K562 (cell line): Measurements from ENCODE around the gene LTK. TPM values are rescaled to one million over a fixed set of nuclear protein-coding genes. Genes with fewer than 3 reads are reported as not detected.

ENCODE experiments used
- BRD4 ChIP-seq: fragments of 200-600 bp; sonication (generic); IDR thresholded peaks from 2 replicates; pipeline ENCODE4 v1.6.1; 2017; ENCODE audit warnings: inconsistent platforms
- EP400 ChIP-seq: fragments of 450-650 bp; IDR thresholded peaks from 2 replicates; pipeline ENCODE4 v1.6.1; 2017; ENCODE audit warnings: antibody characterized with exemption, mild to moderate bottlenecking, moderate library complexity
- EWSR1 ChIP-seq: fragments of 450-650 bp; IDR thresholded peaks from 2 replicates; pipeline ENCODE4 v1.6.1; 2018; ENCODE audit warnings: borderline replicate concordance, mild to moderate bottlenecking, low read depth, moderate library complexity; ENCODE audit not compliant: partially characterized antibody
- KAT2B ChIP-seq: IDR thresholded peaks from one replicate; pipeline ENCODE4 v1.6.1; 2012; ENCODE audit warnings: low read depth, mild to moderate bottlenecking, control low read depth, inconsistent platforms, low read length, moderate library complexity
- KLF1 ChIP-seq: fragments of 450-650 bp; IDR thresholded peaks from 2 replicates; pipeline ENCODE4 v1.6.1; 2016; ENCODE audit warnings: missing genetic modification characterization, missing compliant biosample characterization
- RFX1 ChIP-seq: fragments of 450-650 bp; IDR thresholded peaks from 2 replicates; pipeline ENCODE4 v1.6.1; 2016; ENCODE audit warnings: mild to moderate bottlenecking, moderate library complexity
- RFX5 ChIP-seq: IDR thresholded peaks from 2 replicates; pipeline ENCODE4 v1.6.1; 2011; ENCODE audit warnings: low read depth, mild to moderate bottlenecking, improper control_type of control experiment, low read length
- SMAD4 ChIP-seq: fragments of 250-450 bp; sonication (Bioruptor Pico); conservative IDR thresholded peaks from 2 replicates; pipeline ENCODE4 v1.8.0; 2021; ENCODE audit warnings: inconsistent platforms, mild to moderate bottlenecking, moderate library complexity
- TARDBP ChIP-seq: fragments of 450-650 bp; IDR thresholded peaks from 2 replicates; pipeline ENCODE4 v1.6.1; 2016
- ZNF174 ChIP-seq: fragments of 250-450 bp; sonication (Bioruptor Pico); IDR thresholded peaks from 2 replicates; pipeline ENCODE4 v1.4.0; 2020; ENCODE audit warnings: mild to moderate bottlenecking
- ZNF76 ChIP-seq: fragments of 250-450 bp; sonication (Bioruptor Pico); IDR thresholded peaks from 2 replicates; pipeline ENCODE4 v1.4.0; 2020; ENCODE audit warnings: mild to moderate bottlenecking, moderate library complexity, borderline replicate concordance
- polyA plus RNA-seq, 8 experiments: library from polyadenylated mRNA; depleted of rRNA in 4 of 8; stranded (reverse) in 5 of 8; unstranded in 3 of 8; fragments of >200 nt; fragmentation: Nextera tagmentation in 2 of 8; fragmentation: Illumina TruSeq in 1 of 8; extraction: Ambion mirVana in 2 of 8; extraction: Trizol in 1 of 8; gene quantifications; 2 replicates each; pipeline versions ENCODE4 v1.2.1 to v1.2.3, GENCODE V29; 2011 to 2014; ENCODE audit warnings: inconsistent platforms in 1 of 8, missing spikeins in 1 of 8
- total RNA-seq, 7 experiments: library from RNA; depleted of rRNA in 6 of 7; stranded (reverse); fragments of >200 nt in 6 of 7; fragmentation: Illumina TruSeq in 2 of 7; extraction: Trizol in 2 of 7; gene quantifications; 2 replicates each; pipeline versions ENCODE4 v1.2.1 to v1.2.3, GENCODE V29; 2011 to 2021; ENCODE audit warnings: low replicate concordance in 1 of 7
- TF ChIP-seq, protein P1 (sequence below), 2 experiments: IDR thresholded peaks; 2 replicates each; pipeline ENCODE4 v1.6.1; 2012; ENCODE audit warnings: improper control_type of control experiment in 2 of 2, low read depth in 2 of 2, low read length in 2 of 2, borderline replicate concordance in 1 of 2
- TF ChIP-seq, protein P2 (sequence below): fragments of 250-450 bp; sonication (Bioruptor Pico); IDR thresholded peaks from 2 replicates; pipeline ENCODE4 v1.5.0; 2020; ENCODE audit warnings: mild to moderate bottlenecking, borderline replicate concordance
- TF ChIP-seq, protein P3 (sequence below): sonication (generic); formaldehyde crosslinking; IDR thresholded peaks from 2 replicates; pipeline ENCODE4 v1.9.0; 2022; ENCODE audit warnings: mild to moderate bottlenecking, missing genetic modification reagents
- TF ChIP-seq, protein P4 (sequence below): sonication (generic); formaldehyde crosslinking; IDR thresholded peaks from 2 replicates; pipeline ENCODE4 v1.8.1; 2023; ENCODE audit warnings: missing genetic modification reagents, mild to moderate bottlenecking, borderline replicate concordance
- TF ChIP-seq, protein P5 (sequence below): sonication (generic); formaldehyde crosslinking; IDR thresholded peaks from 2 replicates; pipeline ENCODE4 v1.8.0; 2022; ENCODE audit warnings: mild to moderate bottlenecking, missing genetic modification reagents

LTK gene
- total and polyA plus RNA-seq, 9 of the 15 experiments (the other 6 are each of a cell fraction or from before 2014, with no cell fraction given), result 0.25 to 4.4 (median 1.8) TPM

DNA sequence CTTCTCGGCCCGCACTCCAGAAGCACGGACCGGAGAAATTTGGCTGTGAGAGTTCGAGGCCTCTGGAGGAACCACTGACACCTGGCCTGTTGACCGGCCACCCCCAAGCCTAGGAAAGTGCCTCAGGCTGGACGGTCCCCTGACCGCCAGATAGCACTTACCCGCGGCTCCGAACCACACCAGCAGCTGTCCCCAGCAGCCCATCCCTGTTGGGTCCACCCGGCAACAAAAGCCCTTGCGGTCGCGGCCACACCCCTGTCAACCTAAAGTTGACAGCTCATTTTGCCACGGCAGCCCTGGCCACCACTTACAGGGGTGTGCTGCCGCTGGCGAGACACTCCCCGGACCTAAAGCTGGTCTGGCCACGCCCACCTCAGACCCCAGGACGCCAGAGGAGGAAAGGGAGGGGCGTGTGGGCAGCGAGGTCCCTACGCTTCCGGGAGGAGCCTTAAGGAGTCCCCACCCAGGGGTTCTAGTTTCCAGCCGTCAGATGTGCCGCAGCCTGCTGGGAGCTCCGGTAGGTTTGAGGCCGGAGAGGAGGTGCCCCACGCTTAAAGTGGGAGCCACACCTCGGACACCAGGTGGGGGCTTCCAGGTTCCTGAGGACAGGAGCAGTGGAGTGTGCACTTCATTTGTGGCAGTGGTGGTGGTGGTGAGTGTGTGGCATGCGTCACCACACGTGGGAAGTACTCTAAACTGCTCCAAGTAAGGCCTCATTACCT is at the start of gene LTK (continued):
- TF ChIP-seq EP400 (peak; percentile 56), KAT2B (no peak), RFX5 (no peak), BRD4 (no peak), EWSR1 (no peak), TARDBP (no peak; the same call in 1 of the 2 replicates), ZNF174 (no peak), SMAD4 (CRISPR knock-in tag) (peak; percentile 85), RFX1 (no peak), KLF1 (tag) (peak; percentile 97), ZNF76 (CRISPR knock-in tag) (no peak)
- TF ChIP-seq, protein P1, sequence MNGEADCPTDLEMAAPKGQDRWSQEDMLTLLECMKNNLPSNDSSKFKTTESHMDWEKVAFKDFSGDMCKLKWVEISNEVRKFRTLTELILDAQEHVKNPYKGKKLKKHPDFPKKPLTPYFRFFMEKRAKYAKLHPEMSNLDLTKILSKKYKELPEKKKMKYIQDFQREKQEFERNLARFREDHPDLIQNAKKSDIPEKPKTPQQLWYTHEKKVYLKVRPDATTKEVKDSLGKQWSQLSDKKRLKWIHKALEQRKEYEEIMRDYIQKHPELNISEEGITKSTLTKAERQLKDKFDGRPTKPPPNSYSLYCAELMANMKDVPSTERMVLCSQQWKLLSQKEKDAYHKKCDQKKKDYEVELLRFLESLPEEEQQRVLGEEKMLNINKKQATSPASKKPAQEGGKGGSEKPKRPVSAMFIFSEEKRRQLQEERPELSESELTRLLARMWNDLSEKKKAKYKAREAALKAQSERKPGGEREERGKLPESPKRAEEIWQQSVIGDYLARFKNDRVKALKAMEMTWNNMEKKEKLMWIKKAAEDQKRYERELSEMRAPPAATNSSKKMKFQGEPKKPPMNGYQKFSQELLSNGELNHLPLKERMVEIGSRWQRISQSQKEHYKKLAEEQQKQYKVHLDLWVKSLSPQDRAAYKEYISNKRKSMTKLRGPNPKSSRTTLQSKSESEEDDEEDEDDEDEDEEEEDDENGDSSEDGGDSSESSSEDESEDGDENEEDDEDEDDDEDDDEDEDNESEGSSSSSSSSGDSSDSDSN (IDR thresholded peaks at IDR 0.05; ENCODE audit: borderline replicate concordance in 1 of 2, low read depth in 2 of 2, low read length in 2 of 2), result peak; percentile 50 to 71; a peak in 2 of 4 replicates
- TF ChIP-seq, protein P2, sequence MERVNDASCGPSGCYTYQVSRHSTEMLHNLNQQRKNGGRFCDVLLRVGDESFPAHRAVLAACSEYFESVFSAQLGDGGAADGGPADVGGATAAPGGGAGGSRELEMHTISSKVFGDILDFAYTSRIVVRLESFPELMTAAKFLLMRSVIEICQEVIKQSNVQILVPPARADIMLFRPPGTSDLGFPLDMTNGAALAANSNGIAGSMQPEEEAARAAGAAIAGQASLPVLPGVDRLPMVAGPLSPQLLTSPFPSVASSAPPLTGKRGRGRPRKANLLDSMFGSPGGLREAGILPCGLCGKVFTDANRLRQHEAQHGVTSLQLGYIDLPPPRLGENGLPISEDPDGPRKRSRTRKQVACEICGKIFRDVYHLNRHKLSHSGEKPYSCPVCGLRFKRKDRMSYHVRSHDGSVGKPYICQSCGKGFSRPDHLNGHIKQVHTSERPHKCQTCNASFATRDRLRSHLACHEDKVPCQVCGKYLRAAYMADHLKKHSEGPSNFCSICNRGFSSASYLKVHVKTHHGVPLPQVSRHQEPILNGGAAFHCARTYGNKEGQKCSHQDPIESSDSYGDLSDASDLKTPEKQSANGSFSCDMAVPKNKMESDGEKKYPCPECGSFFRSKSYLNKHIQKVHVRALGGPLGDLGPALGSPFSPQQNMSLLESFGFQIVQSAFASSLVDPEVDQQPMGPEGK (CRISPR knock-in tag), result no peak
- TF ChIP-seq, protein P3, sequence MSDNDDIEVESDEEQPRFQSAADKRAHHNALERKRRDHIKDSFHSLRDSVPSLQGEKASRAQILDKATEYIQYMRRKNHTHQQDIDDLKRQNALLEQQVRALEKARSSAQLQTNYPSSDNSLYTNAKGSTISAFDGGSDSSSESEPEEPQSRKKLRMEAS (CRISPR knock-in tag), result peak; percentile 33; the same call in 1 of the 2 replicates
- TF ChIP-seq, protein P4, sequence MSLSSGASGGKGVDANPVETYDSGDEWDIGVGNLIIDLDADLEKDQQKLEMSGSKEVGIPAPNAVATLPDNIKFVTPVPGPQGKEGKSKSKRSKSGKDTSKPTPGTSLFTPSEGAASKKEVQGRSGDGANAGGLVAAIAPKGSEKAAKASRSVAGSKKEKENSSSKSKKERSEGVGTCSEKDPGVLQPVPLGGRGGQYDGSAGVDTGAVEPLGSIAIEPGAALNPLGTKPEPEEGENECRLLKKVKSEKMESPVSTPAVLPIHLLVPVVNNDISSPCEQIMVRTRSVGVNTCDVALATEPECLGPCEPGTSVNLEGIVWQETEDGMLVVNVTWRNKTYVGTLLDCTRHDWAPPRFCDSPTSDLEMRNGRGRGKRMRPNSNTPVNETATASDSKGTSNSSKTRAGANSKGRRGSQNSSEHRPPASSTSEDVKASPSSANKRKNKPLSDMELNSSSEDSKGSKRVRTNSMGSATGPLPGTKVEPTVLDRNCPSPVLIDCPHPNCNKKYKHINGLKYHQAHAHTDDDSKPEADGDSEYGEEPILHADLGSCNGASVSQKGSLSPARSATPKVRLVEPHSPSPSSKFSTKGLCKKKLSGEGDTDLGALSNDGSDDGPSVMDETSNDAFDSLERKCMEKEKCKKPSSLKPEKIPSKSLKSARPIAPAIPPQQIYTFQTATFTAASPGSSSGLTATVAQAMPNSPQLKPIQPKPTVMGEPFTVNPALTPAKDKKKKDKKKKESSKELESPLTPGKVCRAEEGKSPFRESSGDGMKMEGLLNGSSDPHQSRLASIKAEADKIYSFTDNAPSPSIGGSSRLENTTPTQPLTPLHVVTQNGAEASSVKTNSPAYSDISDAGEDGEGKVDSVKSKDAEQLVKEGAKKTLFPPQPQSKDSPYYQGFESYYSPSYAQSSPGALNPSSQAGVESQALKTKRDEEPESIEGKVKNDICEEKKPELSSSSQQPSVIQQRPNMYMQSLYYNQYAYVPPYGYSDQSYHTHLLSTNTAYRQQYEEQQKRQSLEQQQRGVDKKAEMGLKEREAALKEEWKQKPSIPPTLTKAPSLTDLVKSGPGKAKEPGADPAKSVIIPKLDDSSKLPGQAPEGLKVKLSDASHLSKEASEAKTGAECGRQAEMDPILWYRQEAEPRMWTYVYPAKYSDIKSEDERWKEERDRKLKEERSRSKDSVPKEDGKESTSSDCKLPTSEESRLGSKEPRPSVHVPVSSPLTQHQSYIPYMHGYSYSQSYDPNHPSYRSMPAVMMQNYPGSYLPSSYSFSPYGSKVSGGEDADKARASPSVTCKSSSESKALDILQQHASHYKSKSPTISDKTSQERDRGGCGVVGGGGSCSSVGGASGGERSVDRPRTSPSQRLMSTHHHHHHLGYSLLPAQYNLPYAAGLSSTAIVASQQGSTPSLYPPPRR, result no peak
- TF ChIP-seq, protein P5, sequence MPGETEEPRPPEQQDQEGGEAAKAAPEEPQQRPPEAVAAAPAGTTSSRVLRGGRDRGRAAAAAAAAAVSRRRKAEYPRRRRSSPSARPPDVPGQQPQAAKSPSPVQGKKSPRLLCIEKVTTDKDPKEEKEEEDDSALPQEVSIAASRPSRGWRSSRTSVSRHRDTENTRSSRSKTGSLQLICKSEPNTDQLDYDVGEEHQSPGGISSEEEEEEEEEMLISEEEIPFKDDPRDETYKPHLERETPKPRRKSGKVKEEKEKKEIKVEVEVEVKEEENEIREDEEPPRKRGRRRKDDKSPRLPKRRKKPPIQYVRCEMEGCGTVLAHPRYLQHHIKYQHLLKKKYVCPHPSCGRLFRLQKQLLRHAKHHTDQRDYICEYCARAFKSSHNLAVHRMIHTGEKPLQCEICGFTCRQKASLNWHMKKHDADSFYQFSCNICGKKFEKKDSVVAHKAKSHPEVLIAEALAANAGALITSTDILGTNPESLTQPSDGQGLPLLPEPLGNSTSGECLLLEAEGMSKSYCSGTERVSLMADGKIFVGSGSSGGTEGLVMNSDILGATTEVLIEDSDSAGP (CRISPR knock-in tag), result peak; percentile 66; the same call in 1 of the 2 replicates
